ENCODE measurements around the gene MIOS.

The MIOS gene

GRCh38 chr7:7550663-7551062, 16.0 kb upstream of the MIOS start:
- no peak for DNase-seq (ENCODE audit: low read depth)
- H3K4me3 ChIP-seq (ENCODE audit: low read depth, low read length), result no peak overlapping the region
- in situ Hi-C loops (cut with HindIII; ENCODE audit: low sequenced_read_pairs), result no loop called here
- TF ChIP-seq CTCF (IDR thresholded peaks at IDR 0.05; ENCODE audit: low read depth, low read length, missing control alignments), result no peak

- no peak overlapping the region for H3K4me3 ChIP-seq (ENCODE audit: low read depth, low read length)
- in situ Hi-C loops (cut with HindIII; ENCODE audit: low sequenced_read_pairs), result no loop called here
- no peak for DNase-seq (ENCODE audit: low read depth)
- TF ChIP-seq CTCF (IDR thresholded peaks at IDR 0.05; ENCODE audit: low read depth, low read length, missing control alignments), result no peak
Measured at GRCh38 chr7:7552199-7552598, 14.5 kb upstream of the MIOS start.

- DNase-seq (ENCODE audit: low read depth), result no peak
- no peak for TF ChIP-seq CTCF (IDR thresholded peaks at IDR 0.05; ENCODE audit: low read depth, low read length, missing control alignments)
- in situ Hi-C loops (cut with HindIII; ENCODE audit: low sequenced_read_pairs), result no loop called here
- no peak overlapping the region for H3K4me3 ChIP-seq (ENCODE audit: low read depth, low read length)
Measured at GRCh38 chr7:7553386-7553785, 13.3 kb upstream of the MIOS start.

- peak; percentile 60 for DNase-seq (ENCODE audit: low read depth)
- H3K4me3 ChIP-seq (ENCODE audit: low read depth, low read length), result no peak overlapping the region
- in situ Hi-C loops (cut with HindIII; ENCODE audit: low sequenced_read_pairs), result no loop called here
- no peak for TF ChIP-seq CTCF (IDR thresholded peaks at IDR 0.05; ENCODE audit: low read depth, low read length, missing control alignments)
Measured at GRCh38 chr7:7554021-7554432, 12.7 kb upstream of the MIOS start.

- no peak for TF ChIP-seq CTCF (IDR thresholded peaks at IDR 0.05; ENCODE audit: low read depth, low read length, missing control alignments)
Measured at GRCh38 chr7:7554649-7555575, 11.8 kb upstream of the MIOS start.

GRCh38 chr7:7556852-7557251, 9.8 kb upstream of the MIOS start:
- TF ChIP-seq CTCF (IDR thresholded peaks at IDR 0.05; ENCODE audit: low read depth, low read length, missing control alignments), result no peak
- in situ Hi-C loops (cut with HindIII; ENCODE audit: low sequenced_read_pairs), result no loop called here

More at GRCh38 chr7:7554649-7555575, 11.8 kb upstream of the MIOS start:
- in situ Hi-C loops (cut with HindIII; ENCODE audit: low sequenced_read_pairs), result no loop called here
- no peak for DNase-seq (ENCODE audit: low read depth)
- no peak overlapping the region for H3K4me3 ChIP-seq (ENCODE audit: low read depth, low read length)

More at GRCh38 chr7:7556852-7557251, 9.8 kb upstream of the MIOS start:
- no peak overlapping the region for H3K4me3 ChIP-seq (ENCODE audit: low read depth, low read length)
- no peak for DNase-seq (ENCODE audit: low read depth)
